Gastrocnemius medialis (tissue), 4 donors: ENCODE results near the gene KRT82. TPM values are rescaled to one million over a fixed set of nuclear protein-coding genes. Genes with fewer than 3 reads are reported as not detected.

Experiments used
- ATAC-seq, 2 donors: fragments of 150-250 bp; one replicate each; pipeline ENCODE4 v1.9.1; 2016
- DNase-seq, 2 donors: peaks; one replicate each; pipeline ENCODE4 v3.0.0-alpha.2; 2019
- H3K27ac ChIP-seq, 4 donors: fragments of 200-600 bp; sonication (generic); 1 replicate in 1 of 4; 2 replicates in 3 of 4; pipeline ENCODE4 v1.5.1; 2016 to 2018; ENCODE audit warnings: mild to moderate bottlenecking in 2 of 4, moderate library complexity in 1 of 4
- H3K27me3 ChIP-seq, 3 donors: fragments of 200-600 bp; sonication (generic) in 2 of 3; 1 replicate in 1 of 3; 2 replicates in 2 of 3; pipeline versions ENCODE4 v1.5.1 to v1.6.0; 2016 to 2019; ENCODE audit warnings: mild to moderate bottlenecking in 1 of 3, moderate library complexity in 1 of 3
- H3K36me3 ChIP-seq, 2 donors: fragments of 200-600 bp; sonication (generic) in 1 of 2; one replicate each; pipeline ENCODE4 v1.5.1; 2017 to 2018
- H3K4me1 ChIP-seq, 2 donors: fragments of 200-600 bp; sonication (generic) in 1 of 2; one replicate each; pipeline ENCODE4 v1.5.1; 2016 to 2017; ENCODE audit warnings: mild to moderate bottlenecking in 2 of 2
- H3K4me3 ChIP-seq, 4 donors: fragments of 200-600 bp; sonication (generic) in 3 of 4; 1 replicate in 1 of 4; 2 replicates in 3 of 4; pipeline ENCODE4 v1.5.1; 2016 to 2019; ENCODE audit warnings: mild to moderate bottlenecking in 2 of 4
- H3K9me3 ChIP-seq, 3 donors: fragments of 200-600 bp; sonication (generic) in 2 of 3; 1 replicate in 1 of 3; 2 replicates in 2 of 3; pipeline ENCODE4 v1.5.1; 2016 to 2019
- POLR2A ChIP-seq, 2 donors: fragments of 450-650 bp; IDR thresholded peaks; one replicate each; pipeline ENCODE4 v1.6.1; 2017; ENCODE audit warnings: antibody characterized with exemption in 2 of 2, mild to moderate bottlenecking in 2 of 2, moderate library complexity in 2 of 2
- in situ Hi-C, 4 donors: fragments of 200-750 bp; cut with MboI; loops; one replicate each; pipeline versions ENCODE4 v1.15.0 to v1.8.0; 2017; ENCODE audit warnings: low sequenced_read_pairs in 4 of 4
- intact Hi-C: fragments of 100-400 bp; cut with DNase I; formaldehyde crosslinking; loops from one replicate; pipeline ENCODE4 v1.15.1; 2023; ENCODE audit warnings: low total_unique reads
- total RNA-seq, 4 donors: library from RNA; depleted of rRNA; stranded (reverse); fragments of >200 nt; gene quantifications; one replicate each; pipeline versions ENCODE4 v1.1.0 to v1.2.3, GENCODE V29; 2016
- TF ChIP-seq, protein P1 (sequence below), 5 experiments: fragments of 450-650 bp in 3 of 5; fragments of 200-600 bp in 2 of 5; sonication (generic) in 2 of 5; IDR thresholded peaks in 4 of 5; conservative IDR thresholded peaks in 1 of 5; 1 replicate in 4 of 5; 2 replicates in 1 of 5; pipeline ENCODE4 v1.5.1; 2016 to 2019; ENCODE audit warnings: antibody characterized with exemption in 5 of 5, mild to moderate bottlenecking in 3 of 5, moderate library complexity in 3 of 5

The KRT82 gene
- total RNA-seq, 4 donors from 2014 or later: not detected

DNA sequence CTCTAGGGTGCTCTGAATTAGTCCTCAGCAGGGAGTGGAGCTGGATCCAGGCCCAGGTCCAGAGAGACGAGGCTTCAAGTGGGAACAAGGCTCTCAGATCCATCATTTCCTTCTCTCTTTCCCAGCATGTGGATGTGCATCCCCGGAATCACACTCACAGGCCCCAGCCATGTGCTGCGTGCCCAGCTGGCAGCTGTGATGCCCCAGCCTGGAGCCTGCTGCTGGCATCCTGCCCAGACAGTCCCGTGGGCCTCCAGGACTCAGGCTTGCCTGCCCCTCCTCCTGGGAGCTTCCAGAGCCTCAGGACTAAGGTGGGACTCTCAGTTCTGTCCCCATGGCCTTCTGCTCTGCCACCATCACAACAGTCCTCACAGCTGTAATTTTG is 14.5 kb downstream of the KRT82 start:
- H3K27ac ChIP-seq: no peak overlapping the region
- no peak for TF ChIP-seq POLR2A (IDR thresholded peaks at IDR 0.05)
- TF ChIP-seq, protein P1, sequence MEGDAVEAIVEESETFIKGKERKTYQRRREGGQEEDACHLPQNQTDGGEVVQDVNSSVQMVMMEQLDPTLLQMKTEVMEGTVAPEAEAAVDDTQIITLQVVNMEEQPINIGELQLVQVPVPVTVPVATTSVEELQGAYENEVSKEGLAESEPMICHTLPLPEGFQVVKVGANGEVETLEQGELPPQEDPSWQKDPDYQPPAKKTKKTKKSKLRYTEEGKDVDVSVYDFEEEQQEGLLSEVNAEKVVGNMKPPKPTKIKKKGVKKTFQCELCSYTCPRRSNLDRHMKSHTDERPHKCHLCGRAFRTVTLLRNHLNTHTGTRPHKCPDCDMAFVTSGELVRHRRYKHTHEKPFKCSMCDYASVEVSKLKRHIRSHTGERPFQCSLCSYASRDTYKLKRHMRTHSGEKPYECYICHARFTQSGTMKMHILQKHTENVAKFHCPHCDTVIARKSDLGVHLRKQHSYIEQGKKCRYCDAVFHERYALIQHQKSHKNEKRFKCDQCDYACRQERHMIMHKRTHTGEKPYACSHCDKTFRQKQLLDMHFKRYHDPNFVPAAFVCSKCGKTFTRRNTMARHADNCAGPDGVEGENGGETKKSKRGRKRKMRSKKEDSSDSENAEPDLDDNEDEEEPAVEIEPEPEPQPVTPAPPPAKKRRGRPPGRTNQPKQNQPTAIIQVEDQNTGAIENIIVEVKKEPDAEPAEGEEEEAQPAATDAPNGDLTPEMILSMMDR (IDR thresholded peaks at IDR 0.05 in 4 of 5, conservative IDR thresholded peaks at IDR 0.05 in 1 of 5): no peak
- H3K9me3 ChIP-seq: no peaks in the 10 kb centered on the region
- no peaks in the 10 kb centered on the region for H3K4me1 ChIP-seq
- ATAC-seq (peak in 1 of 2 donors; percentile 26), DNase-seq (peak in 1 of 2 donors; percentile 29)
- no peak overlapping the region for H3K4me3 ChIP-seq
- H3K27me3 ChIP-seq: peaks cover 0 to 15% (median 0%) of the 10 kb centered on the region in 3 donors
- in situ Hi-C loops: loop anchor here in 1 of 4 donors (25.0 kb wide), 1 partner anchor 596 kb away; no protein-coding TSS in a partner anchor
- no peaks in the 10 kb centered on the region for H3K36me3 ChIP-seq
- intact Hi-C loops: no loop called here

DNA sequence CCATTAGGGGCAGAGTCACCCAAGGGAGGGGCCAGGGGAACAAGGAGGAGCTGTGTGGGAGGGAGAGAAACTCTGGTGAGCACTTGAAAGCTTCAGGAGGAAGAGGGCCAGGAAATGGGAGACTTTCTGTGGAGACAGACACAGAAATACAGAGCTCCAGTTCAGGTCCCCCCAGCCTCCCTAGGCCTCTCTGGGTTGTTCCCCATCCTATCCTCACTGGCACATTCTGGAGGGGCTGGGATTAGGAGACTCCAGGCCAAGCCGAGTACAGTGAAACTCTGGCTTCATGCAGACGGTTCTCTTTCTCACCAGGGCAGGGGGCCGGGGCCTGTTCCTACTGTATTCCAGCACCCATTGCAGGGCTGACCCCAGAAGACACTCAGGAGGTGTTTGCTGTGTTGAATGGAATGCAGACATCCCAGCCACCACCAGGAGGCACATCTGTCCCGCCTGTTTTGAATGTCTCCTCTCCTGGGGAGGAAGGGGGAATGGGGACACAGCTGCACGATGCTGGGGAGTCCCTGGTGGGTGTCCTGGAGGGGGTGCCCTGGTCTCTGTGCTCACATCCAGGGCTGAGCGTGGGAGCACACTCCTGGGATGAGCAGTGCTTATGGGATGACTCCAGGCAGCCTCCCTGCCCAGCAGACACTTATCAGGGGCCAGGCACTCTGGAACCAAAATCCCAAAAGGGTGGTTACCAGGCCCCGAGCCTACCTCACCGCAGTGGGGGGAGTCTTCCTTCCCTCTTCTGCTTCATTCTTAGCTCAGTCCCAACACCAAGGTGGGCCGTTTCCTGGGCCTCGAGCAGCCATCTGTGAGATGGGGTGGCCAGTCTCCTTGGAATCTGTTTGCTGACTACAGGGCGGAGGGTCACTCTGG is 15.2 kb downstream of the KRT82 start:
- no peaks in the 10 kb centered on the region for H3K9me3 ChIP-seq
- no peak overlapping the region for H3K27ac ChIP-seq
- no peak overlapping the region for H3K4me3 ChIP-seq
- no peaks in the 10 kb centered on the region for H3K4me1 ChIP-seq
- DNase-seq (no peak), ATAC-seq (no peak)
- intact Hi-C loops: no loop called here
- TF ChIP-seq, protein P1 (IDR thresholded peaks at IDR 0.05 in 4 of 5, conservative IDR thresholded peaks at IDR 0.05 in 1 of 5): peak in 1 of 5 experiments; percentile 27
- no peak for TF ChIP-seq POLR2A (IDR thresholded peaks at IDR 0.05)
- H3K27me3 ChIP-seq: peaks cover 0 to 13% (median 0%) of the 10 kb centered on the region in 3 donors
- in situ Hi-C loops: loop anchor here in 1 of 4 donors (25.0 kb wide), 1 partner anchor 596 kb away; no protein-coding TSS in a partner anchor
- H3K36me3 ChIP-seq: no peaks in the 10 kb centered on the region

GRCh38 chr12:52389313-52390207 is 16.6 kb downstream of the KRT82 start:
- no peaks in the 10 kb centered on the region for H3K4me1 ChIP-seq
- H3K36me3 ChIP-seq: no peaks in the 10 kb centered on the region
- in situ Hi-C loops: loop anchor here in 1 of 4 donors (25.0 kb wide), 1 partner anchor 598 kb away; no protein-coding TSS in a partner anchor
- ATAC-seq: no peak
- no peak overlapping the region for H3K27ac ChIP-seq
- H3K9me3 ChIP-seq: no peaks in the 10 kb centered on the region
- TF ChIP-seq, protein P1 (IDR thresholded peaks at IDR 0.05 in 4 of 5, conservative IDR thresholded peaks at IDR 0.05 in 1 of 5): no peak
- no peak for TF ChIP-seq POLR2A (IDR thresholded peaks at IDR 0.05)
- H3K27me3 ChIP-seq: peaks cover 0 to 13% (median 0%) of the 10 kb centered on the region in 3 donors
- intact Hi-C loops: no loop called here
- no peak overlapping the region for H3K4me3 ChIP-seq
- DNase-seq: no peak

GRCh38 chr12:52387859-52388258 is 18.3 kb downstream of the KRT82 start:
- in situ Hi-C loops (loop anchor here in 1 of 4 donors (25.0 kb wide), 1 partner anchor 599 kb away; no protein-coding TSS in a partner anchor), intact Hi-C loops (no loop called here)
- Histone ChIP-seq H3K36me3 (no peaks in the 10 kb centered on the region), H3K27ac (no peak overlapping the region), H3K9me3 (no peaks in the 10 kb centered on the region), H3K4me3 (no peak overlapping the region), H3K4me1 (no peaks in the 10 kb centered on the region), H3K27me3 (peaks cover 0 to 13% (median 0%) of the 10 kb centered on the region in 3 donors)
- TF ChIP-seq, protein P1 (IDR thresholded peaks at IDR 0.05 in 4 of 5, conservative IDR thresholded peaks at IDR 0.05 in 1 of 5): no peak
- TF ChIP-seq POLR2A (IDR thresholded peaks at IDR 0.05): no peak
- ATAC-seq (no peak), DNase-seq (no peak)
